SU-DHL-6 (cell line): ENCODE results near the gene DDX51.

Experiments used
- H2AFZ ChIP-seq: fragments of 200-600 bp; sonication (generic); 2 replicates; pipeline ENCODE4 v1.6.1; 2014; ENCODE audit warnings: low read depth, mild to moderate bottlenecking, moderate library complexity, mixed read lengths, antibody characterized with exemption, low read length; ENCODE audit not compliant: severe bottlenecking
- H3F3A ChIP-seq: fragments of 200-600 bp; shearing (Covaris generic); 2 replicates; pipeline ENCODE4 v1.6.0; 2016; ENCODE audit warnings: antibody characterized with exemption, mild to moderate bottlenecking; ENCODE audit not compliant: insufficient read depth
- H3K27ac ChIP-seq: fragments of 200-600 bp; sonication (generic); 2 replicates; pipeline ENCODE4 v1.5.1; 2016; ENCODE audit warnings: low read depth, mild to moderate bottlenecking, low read length, moderate library complexity, mixed read lengths
- H3K27me3 ChIP-seq: fragments of 200-600 bp; sonication (generic), shearing (Covaris generic); 2 replicates; pipeline ENCODE4 v1.6.0; 2014; ENCODE audit warnings: mild to moderate bottlenecking, low read length
- H3K36me3 ChIP-seq: fragments of 200-600 bp; sonication (generic); 2 replicates; pipeline ENCODE4 v1.6.1; 2014; ENCODE audit warnings: mild to moderate bottlenecking, low read length, mixed read lengths
- H3K4me2 ChIP-seq: fragments of 300-600, 200-600 bp; shearing (Covaris generic), sonication (generic); 2 replicates; pipeline ENCODE4 v1.6.0; 2014; ENCODE audit warnings: low read length, low read depth, mild to moderate bottlenecking; ENCODE audit not compliant: poor library complexity, severe bottlenecking
- H3K4me3 ChIP-seq: fragments of 200-600 bp; sonication (generic); 2 replicates; pipeline ENCODE4 v1.5.1; 2014; ENCODE audit warnings: antibody characterized with exemption, low read length, mild to moderate bottlenecking, mixed read lengths; ENCODE audit not compliant: insufficient read depth, poor library complexity, severe bottlenecking
- H3K79me2 ChIP-seq: fragments of 200-600 bp; sonication (generic); 2 replicates; pipeline ENCODE4 v1.6.1; 2014; ENCODE audit warnings: mild to moderate bottlenecking, low read length, moderate library complexity; ENCODE audit not compliant: insufficient read depth
- H3K9ac ChIP-seq: fragments of 200-600 bp; sonication (generic); 2 replicates; pipeline ENCODE4 v1.7.0; 2014; ENCODE audit warnings: mild to moderate bottlenecking, low read length
- H3K9me2 ChIP-seq: fragments of 200-600 bp; sonication (generic); replicated peaks from 2 replicates; pipeline ENCODE4 v1.6.1; 2014; ENCODE audit warnings: low read length; ENCODE audit not compliant: insufficient read depth
- H3K9me3 ChIP-seq: fragments of 200-600 bp; sonication (generic); 2 replicates; pipeline ENCODE4 v1.6.1; 2014; ENCODE audit warnings: low read length, mixed read lengths; ENCODE audit not compliant: insufficient read depth
- H4K20me1 ChIP-seq: fragments of 200-600 bp; sonication (generic); 2 replicates; pipeline ENCODE4 v1.6.1; 2014; ENCODE audit warnings: low read depth, mild to moderate bottlenecking, antibody characterized with exemption, low read length, moderate library complexity, mixed read lengths
- CTCF ChIP-seq: fragments of 200-600 bp; sonication (generic); IDR thresholded peaks from one replicate; pipeline ENCODE4 v1.5.1; 2017; ENCODE audit warnings: antibody characterized with exemption, mild to moderate bottlenecking, low read length, moderate library complexity; ENCODE audit not compliant: insufficient read depth, poor library complexity, severe bottlenecking
- EZH2phosphoT487 ChIP-seq: fragments of 200-600 bp; sonication (generic), shearing (Covaris generic); conservative IDR thresholded peaks from 2 replicates; pipeline ENCODE4 v1.6.1; 2018; ENCODE audit warnings: mild to moderate bottlenecking, antibody characterized with exemption, low read length, moderate library complexity, mixed read lengths

DDX51 gene

GRCh38 chr12:132190012-132190755, 46.1 kb upstream of the DDX51 start:
- Histone ChIP-seq H3F3A (no peaks in the 10 kb centered on the region), H2AFZ (peak overlapping the region; percentile 95), H3K9me2 (no peaks in the 10 kb centered on the region), H3K36me3 (no peaks in the 10 kb centered on the region), H3K4me2 (peak overlapping the region; percentile 72), H4K20me1 (no peaks in the 10 kb centered on the region), H3K9me3 (peaks cover 12% of the 10 kb centered on the region; the same call in 1 of the 2 replicates), H3K27me3 (no peaks in the 10 kb centered on the region), H3K9ac (peak overlapping the region; percentile 53), H3K4me3 (peak overlapping the region; percentile 55), H3K79me2 (no peaks in the 10 kb centered on the region), H3K27ac (no peak overlapping the region)
- TF ChIP-seq EZH2phosphoT487 (no peak), CTCF (no peak)

- Histone ChIP-seq H3K4me3 (peak overlapping the region; percentile 55), H3K27me3 (no peaks in the 10 kb centered on the region)
Observed at GRCh38 chr12:132189378-132190011, 45.4 kb upstream of the DDX51 start.

GRCh38 chr12:132188916-132189325, 44.8 kb upstream of the DDX51 start:
- H3K9me3 ChIP-seq = peaks cover 8% of the 10 kb centered on the region; the same call in 1 of the 2 replicates
- TF ChIP-seq EZH2phosphoT487 (no peak), CTCF (no peak)
- H3K27ac ChIP-seq = no peak overlapping the region

More at GRCh38 chr12:132189378-132190011, 45.4 kb upstream of the DDX51 start:
- no peaks in the 10 kb centered on the region for H4K20me1 ChIP-seq
- peak overlapping the region; percentile 95 for H2AFZ ChIP-seq
- H3K36me3 ChIP-seq = no peaks in the 10 kb centered on the region
- no peaks in the 10 kb centered on the region for H3K9me2 ChIP-seq
- peak overlapping the region; percentile 72 for H3K4me2 ChIP-seq
- H3K79me2 ChIP-seq = no peaks in the 10 kb centered on the region
- no peak for TF ChIP-seq CTCF
- TF ChIP-seq EZH2phosphoT487 = no peak
- H3F3A ChIP-seq = no peaks in the 10 kb centered on the region
- H3K9me3 ChIP-seq = peaks cover 12% of the 10 kb centered on the region; the same call in 1 of the 2 replicates
- no peak overlapping the region for H3K27ac ChIP-seq
- H3K9ac ChIP-seq = peak overlapping the region; percentile 53

More at GRCh38 chr12:132188916-132189325, 44.8 kb upstream of the DDX51 start:
- Histone ChIP-seq H3K4me2 (peak overlapping the region; percentile 72), H3K4me3 (peak overlapping the region; percentile 55), H3K36me3 (no peaks in the 10 kb centered on the region), H3K27me3 (no peaks in the 10 kb centered on the region), H3K9ac (peak overlapping the region; percentile 53), H3K9me2 (no peaks in the 10 kb centered on the region), H4K20me1 (no peaks in the 10 kb centered on the region), H3K79me2 (no peaks in the 10 kb centered on the region), H3F3A (no peaks in the 10 kb centered on the region), H2AFZ (peak overlapping the region; percentile 95)
